ENCODE data around the gene MVB12B.

Gene MVB12B

GRCh38 chr9:126329476-126330275 lies 3.0 kb downstream of the MVB12B start:
- DNase-seq (ENCODE audit: low read depth in 1 of 2, low spot score in 1 of 2) = no peak

- no peak for DNase-seq (ENCODE audit: low read depth in 1 of 2, low spot score in 1 of 2)
Measured at GRCh38 chr9:126330536-126330935, 3.9 kb downstream of the MVB12B start.

GRCh38 chr9:126331964-126332748 lies 5.5 kb downstream of the MVB12B start:
- DNase-seq (ENCODE audit: low read depth in 1 of 2, low spot score in 1 of 2) = no peak

GRCh38 chr9:126334721-126335621 lies 8.3 kb downstream of the MVB12B start:
- DNase-seq (ENCODE audit: low read depth in 1 of 2, low spot score in 1 of 2) = no peak

- DNase-seq (ENCODE audit: low read depth in 1 of 2, low spot score in 1 of 2) = no peak
Measured at GRCh38 chr9:126335837-126336735, 9.5 kb downstream of the MVB12B start.

GRCh38 chr9:126336736-126337325 lies 10.2 kb downstream of the MVB12B start:
- no peak for DNase-seq (ENCODE audit: low read depth in 1 of 2, low spot score in 1 of 2)

- no peak for DNase-seq (ENCODE audit: low read depth in 1 of 2, low spot score in 1 of 2)
Measured at GRCh38 chr9:126337729-126338372, 11.2 kb downstream of the MVB12B start.

- DNase-seq (ENCODE audit: low read depth in 1 of 2, low spot score in 1 of 2) = no peak
Measured at GRCh38 chr9:126338945-126339344, 12.3 kb downstream of the MVB12B start.

- no peak for DNase-seq (ENCODE audit: low read depth in 1 of 2, low spot score in 1 of 2)
Measured at GRCh38 chr9:126341426-126341825, 14.8 kb downstream of the MVB12B start.

- no peak for DNase-seq (ENCODE audit: low read depth in 1 of 2, low spot score in 1 of 2)
Measured at GRCh38 chr9:126341902-126342301, 15.3 kb downstream of the MVB12B start.

- no peak for DNase-seq (ENCODE audit: low read depth in 1 of 2, low spot score in 1 of 2)
Measured at GRCh38 chr9:126342621-126343031, 16.0 kb downstream of the MVB12B start.

- no peak for DNase-seq (ENCODE audit: low read depth in 1 of 2, low spot score in 1 of 2)
Measured at GRCh38 chr9:126343271-126343700, 16.7 kb downstream of the MVB12B start.

GRCh38 chr9:126346031-126346430 lies 19.4 kb downstream of the MVB12B start:
- no peak for DNase-seq (ENCODE audit: low read depth in 1 of 2, low spot score in 1 of 2)

- no peak for DNase-seq (ENCODE audit: low read depth in 1 of 2, low spot score in 1 of 2)
Measured at GRCh38 chr9:126347093-126347492, 20.5 kb downstream of the MVB12B start.

- no peak for DNase-seq (ENCODE audit: low read depth in 1 of 2, low spot score in 1 of 2)
Measured at GRCh38 chr9:126347911-126348760, 21.5 kb downstream of the MVB12B start.

- DNase-seq (ENCODE audit: low read depth in 1 of 2, low spot score in 1 of 2) = no peak
Measured at GRCh38 chr9:126348911-126349550, 22.4 kb downstream of the MVB12B start.

GRCh38 chr9:126354887-126355770 lies 28.5 kb downstream of the MVB12B start:
- no peak for DNase-seq (ENCODE audit: low read depth in 1 of 2, low spot score in 1 of 2)

All from activated CD4-positive, alpha-beta T cell treated with anti-CD3 and anti-CD28 coated beads, Interleukin-2, amount 50 U/mL, for 24 hours (primary cell).